HCT116 (cell line): ENCODE measurements around the gene ARL6IP4. TPM values are rescaled to one million over a fixed set of nuclear protein-coding genes. Genes with fewer than 3 reads are reported as not detected.

ENCODE experiments used
- ATAC-seq: fragments of 200-7000 bp; cut with Tn5 transposase; 2 replicates; pipeline ENCODE4 v1.9.1; 2020; ENCODE audit warnings: mild to moderate bottlenecking, moderate library complexity
- BruUV-seq: library from RNA; stranded (reverse); fragments of 400-500 nt; replicated peaks from 2 replicates; lab custom pipeline; 2021; lab: Mats Ljungman, UMichigan
- CTCF ChIA-PET: fragments of 300-600 bp; sonication (Branson Sonifier 250); formaldehyde crosslinking; loops from one replicate; lab custom pipeline; 2021; ENCODE audit warnings: antibody characterized with exemption; lab: Charles Lee
- POLR2A ChIA-PET: fragments of 300-600, 350-600 bp; sonication (Branson Sonifier 250); formaldehyde crosslinking; loops from one replicate; lab custom pipeline; 2021; ENCODE audit warnings: antibody characterized with exemption; lab: Charles Lee
- RAD21 ChIA-PET, 2 experiments: fragments of 300-600 bp; sonication (Branson Sonifier 250); formaldehyde crosslinking; loops; one replicate each; lab custom pipeline; 2023; ENCODE audit warnings: low total read pairs in 2 of 2; ENCODE audit not compliant: uncharacterized antibody in 2 of 2, unreplicated experiment in 2 of 2, low non-redundant PET in 1 of 2; lab: Charles Lee
- DNase-seq: peaks from one replicate; pipeline ENCODE4 v3.0.0-alpha.2; 2010; ENCODE audit warnings: low read depth, low spot score
- H2AFZ ChIP-seq: fragments of 200-600 bp; shearing (Covaris generic), sonication (generic); 2 replicates; pipeline ENCODE4 v1.6.1; 2017; ENCODE audit warnings: low read depth, mixed run types, mixed read lengths, antibody characterized with exemption, low read length; ENCODE audit not compliant: poor library complexity, severe bottlenecking
- H3K27ac ChIP-seq: 2 replicates; pipeline ENCODE4 v1.5.1; 2012; ENCODE audit warnings: low read depth, low read length
- H3K27me3 ChIP-seq: fragments of 200-600 bp; sonication (generic); 2 replicates; pipeline ENCODE4 v1.6.1; 2016; ENCODE audit warnings: mixed run types, low read length, mixed read lengths; ENCODE audit not compliant: insufficient read depth
- H3K36me3 ChIP-seq, 2 experiments: fragments of 200-500 bp in 1 of 2; fragments of 200-600 bp in 1 of 2; sonication (Bioruptor generic) in 1 of 2; sonication (generic) in 1 of 2; 2 replicates each; pipeline versions ENCODE4 v1.5.1 to v1.6.1; 2014 to 2016; ENCODE audit warnings: low read length in 2 of 2, inconsistent platforms in 1 of 2, mixed read lengths in 1 of 2, mixed run types in 1 of 2; ENCODE audit not compliant: insufficient read depth in 2 of 2, control insufficient read depth in 1 of 2
- H3K4me1 ChIP-seq, 2 experiments: fragments of 200-600 bp in 1 of 2; sonication (generic) in 1 of 2; 2 replicates each; pipeline versions ENCODE4 v1.5.1 to v1.6.1; 2012 to 2017; ENCODE audit warnings: low read length in 2 of 2, inconsistent platforms in 1 of 2, mild to moderate bottlenecking in 1 of 2, mixed read lengths in 1 of 2, mixed run types in 1 of 2, moderate library complexity in 1 of 2; ENCODE audit not compliant: insufficient read depth in 2 of 2, control insufficient read depth in 1 of 2
- H3K4me2 ChIP-seq: fragments of 200-600 bp; sonication (generic); 2 replicates; pipeline ENCODE4 v1.6.1; 2017; ENCODE audit warnings: mixed run types, low read length, mixed read lengths
- H3K4me3 ChIP-seq, 2 experiments: fragments of 200-600 bp in 1 of 2; sonication (generic) in 1 of 2; replicated peaks in 1 of 2; 2 replicates each; pipeline ENCODE4 v1.5.1; 2011 to 2016; ENCODE audit warnings: low read length in 2 of 2, control low read depth in 1 of 2, low read depth in 1 of 2, mild to moderate bottlenecking in 1 of 2, mixed read lengths in 1 of 2, mixed run types in 1 of 2
- H3K79me2 ChIP-seq: fragments of 200-600 bp; sonication (generic); 2 replicates; pipeline ENCODE4 v1.6.1; 2017; ENCODE audit warnings: mild to moderate bottlenecking, mixed run types, low read length, moderate library complexity, mixed read lengths; ENCODE audit not compliant: insufficient read depth
- H3K9ac ChIP-seq: fragments of 200-600 bp; sonication (generic); 2 replicates; pipeline ENCODE4 v1.6.1; 2016; ENCODE audit warnings: low read length, mixed read lengths
- H3K9me2 ChIP-seq: fragments of 200-600 bp; sonication (generic), shearing (Covaris generic); 2 replicates; pipeline ENCODE4 v1.6.1; 2017; ENCODE audit warnings: mixed run types, mild to moderate bottlenecking, moderate library complexity; ENCODE audit not compliant: insufficient read depth
- H3K9me3 ChIP-seq, 2 experiments: fragments of 200-500 bp in 1 of 2; fragments of 200-600 bp in 1 of 2; sonication (Bioruptor generic) in 1 of 2; sonication (generic) in 1 of 2; 2 replicates each; pipeline ENCODE4 v1.6.1; 2014 to 2017; ENCODE audit warnings: low read length in 2 of 2, mixed read lengths in 2 of 2, inconsistent platforms in 1 of 2, low read depth in 1 of 2, mild to moderate bottlenecking in 1 of 2, mixed run types in 1 of 2, moderate library complexity in 1 of 2; ENCODE audit not compliant: control insufficient read depth in 1 of 2, insufficient read depth in 1 of 2
- H4K20me1 ChIP-seq: fragments of 200-600 bp; sonication (generic), shearing (Covaris generic); 2 replicates; pipeline ENCODE4 v1.6.1; 2017; ENCODE audit warnings: mixed run types, mild to moderate bottlenecking, moderate library complexity; ENCODE audit not compliant: insufficient read depth
- CBX3 ChIP-seq: IDR thresholded peaks from 2 replicates; pipeline ENCODE4 v1.6.1; 2012; ENCODE audit warnings: low read depth
- CEBPB ChIP-seq: IDR thresholded peaks from 2 replicates; pipeline ENCODE4 v1.6.1; 2012; ENCODE audit warnings: low read depth
- EGR1 ChIP-seq: IDR thresholded peaks from 2 replicates; pipeline ENCODE4 v1.6.1; 2012; ENCODE audit warnings: low read depth
- EZH2 ChIP-seq: fragments of 200-600 bp; sonication (generic); IDR thresholded peaks from 2 replicates; pipeline ENCODE4 v1.6.1; 2017; ENCODE audit warnings: antibody characterized with exemption, mixed run types
- SIN3A ChIP-seq: IDR thresholded peaks from 2 replicates; pipeline ENCODE4 v1.6.1; 2012; ENCODE audit warnings: low read depth
- SRF ChIP-seq: IDR thresholded peaks from 2 replicates; pipeline ENCODE4 v1.6.1; 2012; ENCODE audit warnings: low read depth
- ZFX ChIP-seq: fragments of 450-650 bp; IDR thresholded peaks from 2 replicates; pipeline ENCODE4 v1.6.1; 2017
- ZNF274 ChIP-seq: fragments of 200-500 bp; sonication (Bioruptor generic); IDR thresholded peaks from 2 replicates; pipeline ENCODE4 v1.6.1; 2014; ENCODE audit warnings: mild to moderate bottlenecking, low read depth, low read length, inconsistent platforms
- intact Hi-C: fragments of 100-400 bp; cut with micrococcal nuclease; formaldehyde crosslinking; loops from 2 replicates; pipeline ENCODE4 v1.10.0; 2022
- total RNA-seq: library from RNA; stranded (reverse); gene quantifications from one replicate; pipeline ENCODE4 v1.2.1, GENCODE V29; 2021; ENCODE audit not compliant: unreplicated experiment

Gene ARL6IP4
- total RNA-seq, 1 experiment from 2014 or later = 128 TPM

DNA sequence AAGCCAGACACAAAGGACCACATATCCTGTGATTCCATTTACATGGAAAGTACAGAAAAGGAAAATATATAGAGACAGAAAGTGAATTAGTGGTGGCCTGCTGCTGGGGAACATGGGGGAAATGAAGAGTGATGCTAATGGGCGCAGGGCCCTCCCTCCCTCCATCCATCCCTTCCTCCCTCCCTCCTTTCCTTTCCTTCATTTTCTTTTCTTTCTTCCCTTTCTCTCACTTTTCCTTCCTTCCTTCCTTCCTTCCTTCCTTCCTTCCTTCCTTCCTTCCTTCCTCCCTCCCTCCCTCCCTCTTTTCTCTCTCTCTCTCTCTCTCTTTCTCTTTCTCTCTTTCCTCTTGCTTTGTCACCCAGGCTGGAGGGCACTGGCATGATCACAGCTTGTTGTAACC lies 37.3 kb downstream of the ARL6IP4 start:
- intact Hi-C loops = no loop called here
- H3K9ac ChIP-seq = no peak overlapping the region
- no peaks in the 10 kb centered on the region for H3K4me1 ChIP-seq
- DNase-seq = no peak
- ChIA-PET RAD21 (no interaction called here), POLR2A (no interaction called here), CTCF (no interaction called here)
- H3K9me2 ChIP-seq = no peaks in the 10 kb centered on the region
- H2AFZ ChIP-seq = no peak overlapping the region
- H3K4me2 ChIP-seq = no peak overlapping the region
- H3K36me3 ChIP-seq = no peaks in the 10 kb centered on the region
- no peak overlapping the region for H3K27ac ChIP-seq
- BruUV-seq = no TSS peak
- H3K27me3 ChIP-seq = no peaks in the 10 kb centered on the region
- ATAC-seq = no peak
- H3K4me3 ChIP-seq = no peak overlapping the region
- no peaks in the 10 kb centered on the region for H3K9me3 ChIP-seq
- TF ChIP-seq SIN3A = no peak
- no peak for TF ChIP-seq EGR1
- TF ChIP-seq ZFX = no peak
- H4K20me1 ChIP-seq = no peaks in the 10 kb centered on the region
- H3K79me2 ChIP-seq = no peaks in the 10 kb centered on the region

DNA sequence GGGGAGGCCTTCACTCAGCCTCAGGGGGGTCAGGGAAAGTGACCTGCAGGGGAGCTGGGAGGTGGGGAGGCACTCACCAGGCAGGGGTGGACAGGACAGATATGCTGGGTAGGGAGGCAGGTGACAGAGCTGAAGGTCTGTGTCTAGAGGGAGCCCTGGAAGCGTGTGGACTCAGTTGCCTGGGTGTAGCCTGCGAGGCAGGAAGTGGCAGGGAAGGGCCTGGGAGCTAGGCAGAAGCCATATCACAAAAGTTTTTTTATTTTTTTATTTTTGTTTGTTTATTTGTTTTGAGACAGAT lies 39.3 kb downstream of the ARL6IP4 start:
- ATAC-seq (no peak), DNase-seq (no peak)
- Histone ChIP-seq H3K27me3 (no peaks in the 10 kb centered on the region), H3K27ac (no peak overlapping the region), H3K4me2 (no peak overlapping the region), H3K9me3 (no peaks in the 10 kb centered on the region), H2AFZ (no peak overlapping the region), H3K4me1 (no peaks in the 10 kb centered on the region), H3K36me3 (no peaks in the 10 kb centered on the region), H3K4me3 (no peak overlapping the region), H3K9me2 (no peaks in the 10 kb centered on the region), H3K79me2 (no peaks in the 10 kb centered on the region), H3K9ac (no peak overlapping the region), H4K20me1 (no peaks in the 10 kb centered on the region)
- CTCF ChIA-PET = no interaction called here
- BruUV-seq = no TSS peak
- RAD21 ChIA-PET = no interaction called here
- TF ChIP-seq ZNF274 = no peak
- TF ChIP-seq CBX3 = no peak
- no peak for TF ChIP-seq EZH2
- TF ChIP-seq CEBPB = no peak
- no peak for TF ChIP-seq SRF
- intact Hi-C loops = no loop called here
- POLR2A ChIA-PET = no interaction called here
